Upper lobe of left lung (tissue), 6 donors: ENCODE measurements around the gene ZNF792. TPM values are rescaled to one million over a fixed set of nuclear protein-coding genes. Genes with fewer than 3 reads are reported as not detected.
"Not testable (repeated sequence)": the region's sequence is repeated elsewhere in the genome, so short reads cannot be mapped to it uniquely, and the experiment has no call there.

Source experiments
- ATAC-seq, 2 donors: fragments of 200-7000 bp; cut with Tn5 transposase; one replicate each; pipeline ENCODE4 v1.9.1; 2022; ENCODE audit warnings: mild to moderate bottlenecking in 2 of 2, moderate library complexity in 2 of 2; ENCODE audit not compliant: low FRiP score in 2 of 2
- DNase-seq, 2 donors: peaks; one replicate each; pipeline ENCODE4 v3.0.0-alpha.2; 2019 to 2020
- H3K27ac ChIP-seq, 4 donors: fragments of 200-600 bp; sonication (generic); one replicate each; pipeline ENCODE4 v1.5.1; 2016 to 2019
- H3K27me3 ChIP-seq, 4 donors: fragments of 200-600 bp; sonication (generic); one replicate each; pipeline ENCODE4 v1.5.1; 2017 to 2019
- H3K36me3 ChIP-seq, 4 donors: fragments of 200-600 bp; sonication (generic); one replicate each; pipeline ENCODE4 v1.5.1; 2016 to 2019
- H3K4me1 ChIP-seq, 4 donors: fragments of 200-600 bp; sonication (generic); one replicate each; pipeline ENCODE4 v1.5.1; 2018 to 2019
- H3K4me3 ChIP-seq, 4 donors: fragments of 200-600 bp; sonication (generic); one replicate each; pipeline ENCODE4 v1.5.1; 2017 to 2019; ENCODE audit warnings: mild to moderate bottlenecking in 2 of 4, moderate library complexity in 1 of 4
- H3K9me3 ChIP-seq, 4 donors: fragments of 200-600 bp; sonication (generic); one replicate each; pipeline ENCODE4 v1.5.1; 2018 to 2019
- EP300 ChIP-seq, 4 donors: sonication (generic); formaldehyde crosslinking; IDR thresholded peaks; one replicate each; pipeline ENCODE4 v1.5.1; 2017; ENCODE audit warnings: antibody characterized with exemption in 4 of 4, control low read depth in 2 of 4
- POLR2A ChIP-seq, 4 donors: fragments of 450-650 bp; IDR thresholded peaks; one replicate each; pipeline ENCODE4 v1.5.1; 2016 to 2017; ENCODE audit warnings: antibody characterized with exemption in 4 of 4, mild to moderate bottlenecking in 2 of 4
- POLR2AphosphoS5 ChIP-seq, 2 donors: sonication (generic); formaldehyde crosslinking; IDR thresholded peaks; one replicate each; pipeline ENCODE4 v1.5.1; 2017; ENCODE audit warnings: antibody characterized with exemption in 2 of 2
- WGBS, 2 donors: methylation state at CpG; one replicate each; pipeline ENCODE4 v1.1.5; 2017 to 2018; 5-methylcytosine and 5-hydroxymethylcytosine counted together
- total RNA-seq, 6 donors: library from RNA; depleted of rRNA in 4 of 6; stranded (reverse); fragments of >200 nt in 4 of 6; gene quantifications; one replicate each; pipeline versions ENCODE4 v1.1.0 to v1.2.1, GENCODE V29; 2016 to 2021
- TF ChIP-seq, protein P1 (sequence below), 6 experiments: fragments of 450-650 bp in 4 of 6; fragments of 200-600 bp in 2 of 6; sonication (generic) in 2 of 6; IDR thresholded peaks; one replicate each; pipeline ENCODE4 v1.5.1; 2016 to 2019; ENCODE audit warnings: antibody characterized with exemption in 6 of 6
- donor health status: DM: no; HTN: no; CAD: no; lungs with moderate emphysema.
- donor health status: DM: no; HTN: yes; CAD: no; lungs with severe emphysema.

Gene ZNF792
- total RNA-seq, 6 donors from 2014 or later, result 8.3 to 14.5 (median 9.8) TPM

DNA sequence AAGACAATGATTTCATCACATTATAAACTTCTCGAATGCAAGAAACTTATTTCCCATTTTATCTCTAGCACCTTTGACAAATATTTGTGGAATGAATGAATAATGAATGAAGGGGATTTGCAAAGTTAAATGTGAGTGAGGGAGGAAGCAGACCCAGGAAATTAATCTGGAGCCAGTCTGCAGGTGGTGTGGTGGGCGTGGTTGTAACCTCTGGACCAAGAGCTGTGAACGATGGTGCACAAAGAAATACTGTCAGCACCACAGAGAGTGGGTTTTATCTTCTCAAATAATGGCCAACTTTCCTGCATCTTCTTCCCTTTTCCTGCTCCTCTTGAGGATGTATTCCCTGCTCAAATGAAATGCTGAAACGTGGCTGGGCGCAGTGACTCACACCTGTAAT, 11.0 kb upstream of the ZNF792 start:
- no peak for TF ChIP-seq POLR2AphosphoS5 (IDR thresholded peaks at IDR 0.05)
- TF ChIP-seq EP300 (IDR thresholded peaks at IDR 0.05), result no peak
- no peak for TF ChIP-seq POLR2A (IDR thresholded peaks at IDR 0.05)
- TF ChIP-seq, protein P1, sequence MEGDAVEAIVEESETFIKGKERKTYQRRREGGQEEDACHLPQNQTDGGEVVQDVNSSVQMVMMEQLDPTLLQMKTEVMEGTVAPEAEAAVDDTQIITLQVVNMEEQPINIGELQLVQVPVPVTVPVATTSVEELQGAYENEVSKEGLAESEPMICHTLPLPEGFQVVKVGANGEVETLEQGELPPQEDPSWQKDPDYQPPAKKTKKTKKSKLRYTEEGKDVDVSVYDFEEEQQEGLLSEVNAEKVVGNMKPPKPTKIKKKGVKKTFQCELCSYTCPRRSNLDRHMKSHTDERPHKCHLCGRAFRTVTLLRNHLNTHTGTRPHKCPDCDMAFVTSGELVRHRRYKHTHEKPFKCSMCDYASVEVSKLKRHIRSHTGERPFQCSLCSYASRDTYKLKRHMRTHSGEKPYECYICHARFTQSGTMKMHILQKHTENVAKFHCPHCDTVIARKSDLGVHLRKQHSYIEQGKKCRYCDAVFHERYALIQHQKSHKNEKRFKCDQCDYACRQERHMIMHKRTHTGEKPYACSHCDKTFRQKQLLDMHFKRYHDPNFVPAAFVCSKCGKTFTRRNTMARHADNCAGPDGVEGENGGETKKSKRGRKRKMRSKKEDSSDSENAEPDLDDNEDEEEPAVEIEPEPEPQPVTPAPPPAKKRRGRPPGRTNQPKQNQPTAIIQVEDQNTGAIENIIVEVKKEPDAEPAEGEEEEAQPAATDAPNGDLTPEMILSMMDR (IDR thresholded peaks at IDR 0.05), result no peak
- no peaks in the 10 kb centered on the region for H3K36me3 ChIP-seq
- H3K4me1 ChIP-seq, result peaks cover 13 to 25% (median 18%) of the 10 kb centered on the region in 4 donors
- WGBS, 2 donors, result 56 to 70% methylated on average over 5 of the region's 5 CpGs
- no peak overlapping the region for H3K4me3 ChIP-seq
- peaks cover 0 to 8% (median 2%) of the 10 kb centered on the region in 4 donors for H3K9me3 ChIP-seq
- DNase-seq (no peak), ATAC-seq (no peak)
- no peaks in the 10 kb centered on the region for H3K27me3 ChIP-seq
- peak overlapping the region in 1 of 4 donors; percentile 42 for H3K27ac ChIP-seq

DNA sequence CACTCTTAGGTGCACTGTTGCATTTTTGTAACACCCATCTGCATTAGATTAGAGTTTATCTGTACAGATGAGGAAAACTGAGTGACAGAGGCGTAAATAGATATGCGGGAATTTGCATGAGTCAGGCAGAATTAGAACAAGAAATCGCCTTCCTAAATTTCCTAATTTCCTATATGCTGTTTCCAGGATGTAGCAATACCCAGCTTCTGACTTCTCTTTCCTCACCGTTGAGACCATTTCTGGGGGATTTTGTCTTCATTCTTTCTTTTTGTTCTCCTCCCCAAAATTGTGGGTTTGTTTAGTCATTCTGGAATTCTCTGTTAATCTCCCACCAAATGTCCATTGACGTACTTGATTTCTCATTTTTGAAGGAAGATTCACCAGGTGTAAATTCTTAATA, 10.6 kb upstream of the ZNF792 start:
- peak overlapping the region in 2 of 4 donors; percentile 18 to 42 for H3K27ac ChIP-seq
- H3K9me3 ChIP-seq, result peaks cover 0 to 8% (median 2%) of the 10 kb centered on the region in 4 donors
- no peak for DNase-seq
- ATAC-seq, result no peak
- H3K36me3 ChIP-seq, result no peaks in the 10 kb centered on the region
- whole genome bisulfite sequencing, 2 donors, result 41 to 58% methylated on average over 5 of the region's 5 CpGs
- no peaks in the 10 kb centered on the region for H3K27me3 ChIP-seq
- peaks cover 13 to 25% (median 18%) of the 10 kb centered on the region in 4 donors for H3K4me1 ChIP-seq
- TF ChIP-seq POLR2AphosphoS5 (IDR thresholded peaks at IDR 0.05) (no peak), POLR2A (IDR thresholded peaks at IDR 0.05) (no peak), EP300 (IDR thresholded peaks at IDR 0.05) (no peak)
- TF ChIP-seq, protein P1 (IDR thresholded peaks at IDR 0.05), result no peak
- no peak overlapping the region for H3K4me3 ChIP-seq

DNA sequence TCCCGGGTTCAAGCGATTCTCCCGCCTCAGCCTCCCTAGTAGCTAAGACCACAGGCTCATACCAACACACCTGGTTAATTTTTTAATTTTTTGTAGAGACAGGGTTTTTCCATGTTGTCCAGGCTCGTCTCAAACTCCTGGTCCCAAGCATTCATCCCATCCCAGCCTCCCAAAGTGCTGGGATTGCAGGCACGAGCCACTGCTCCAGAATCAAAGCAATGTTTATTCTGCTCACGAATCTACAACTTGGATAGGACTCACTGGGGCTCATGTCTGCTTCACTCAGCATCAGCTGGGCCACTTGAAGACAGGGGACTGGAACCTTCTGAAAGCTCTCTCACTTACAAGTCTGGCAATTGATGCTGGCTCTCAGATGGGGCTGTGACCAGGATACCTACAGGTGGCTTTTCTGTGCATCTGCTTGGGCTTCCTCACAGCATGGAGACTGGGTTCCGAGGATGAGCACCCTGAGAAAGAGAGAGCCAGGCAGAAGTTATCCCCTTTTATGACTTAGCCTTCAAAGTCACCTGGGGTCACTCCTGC, 8.2 kb upstream of the ZNF792 start:
- TF ChIP-seq POLR2AphosphoS5 (IDR thresholded peaks at IDR 0.05) (no peak), POLR2A (IDR thresholded peaks at IDR 0.05) (no peak), EP300 (IDR thresholded peaks at IDR 0.05) (no peak)
- TF ChIP-seq, protein P1 (IDR thresholded peaks at IDR 0.05), result no peak
- ATAC-seq (no peak), DNase-seq (no peak)
- peaks cover 0 to 12% (median 2%) of the 10 kb centered on the region in 4 donors for H3K9me3 ChIP-seq
- H3K27me3 ChIP-seq, result no peaks in the 10 kb centered on the region
- 91% methylated on average over 7 of the region's 7 CpGs for WGBS, 2 donors
- H3K4me3 ChIP-seq, result no peak overlapping the region
- H3K36me3 ChIP-seq, result no peaks in the 10 kb centered on the region
- H3K4me1 ChIP-seq, result peaks cover 13 to 25% (median 18%) of the 10 kb centered on the region in 4 donors
- no peak overlapping the region for H3K27ac ChIP-seq

DNA sequence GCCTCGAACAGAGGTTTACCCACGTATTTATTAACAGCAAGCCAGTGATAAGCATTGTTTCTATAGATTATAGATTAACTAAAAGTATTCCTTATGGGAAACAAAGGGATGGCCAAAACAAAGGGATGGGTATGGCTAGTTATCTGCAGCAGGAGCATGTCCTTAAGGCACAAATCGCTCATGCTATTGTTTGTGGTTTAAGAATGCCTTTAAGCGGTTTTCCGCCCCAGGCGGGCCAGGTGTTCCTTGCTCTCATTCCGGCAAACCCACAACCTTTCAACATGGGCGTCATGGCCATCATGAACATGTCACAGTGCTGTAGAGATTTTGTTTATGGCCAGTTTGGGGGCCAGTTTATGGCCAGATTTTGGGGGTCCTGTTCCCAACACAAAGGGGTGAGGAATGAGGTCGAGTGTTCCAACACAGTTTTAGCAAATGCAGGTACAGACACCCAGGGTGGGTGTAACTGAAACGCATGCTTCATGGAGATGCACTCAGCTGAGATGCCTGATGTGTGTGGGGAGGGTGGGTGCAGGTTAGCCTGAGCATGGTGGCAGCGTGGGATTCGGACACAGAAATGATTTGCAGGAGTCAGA, 6.3 kb upstream of the ZNF792 start:
- 88 to 91% methylated on average over 12 of the region's 12 CpGs for WGBS, 2 donors
- H3K9me3 ChIP-seq, H3K36me3 ChIP-seq, H3K27me3 ChIP-seq, H3K27ac ChIP-seq, ATAC-seq, H3K4me3 ChIP-seq, DNase-seq: not testable (repeated sequence)
- peaks cover 13 to 24% (median 18%) of the 10 kb centered on the region in 4 donors for H3K4me1 ChIP-seq

DNA sequence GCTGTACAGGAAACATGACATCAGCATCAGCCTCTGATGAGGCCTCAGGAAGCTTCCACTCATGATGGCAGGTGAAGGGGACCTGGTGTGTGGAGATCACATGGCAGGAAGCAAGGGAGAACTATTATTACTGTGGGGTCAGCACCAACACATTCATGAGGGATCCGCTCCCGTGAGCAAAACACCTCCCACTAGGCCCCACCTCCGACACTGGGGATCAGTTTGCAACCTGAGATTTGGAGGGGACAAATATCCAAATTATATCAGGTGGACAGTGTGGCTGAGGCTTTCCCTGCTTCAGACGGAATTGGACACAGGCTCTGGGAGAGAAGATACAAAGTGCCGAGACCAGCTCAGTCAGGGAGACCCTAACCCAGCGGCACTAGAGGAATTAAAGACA, 5.7 kb upstream of the ZNF792 start:
- 97% methylated on average over 6 of the region's 6 CpGs for WGBS, 2 donors
- H3K9me3 ChIP-seq, result peaks cover 0 to 5% (median 0%) of the 10 kb centered on the region in 4 donors
- TF ChIP-seq, protein P1 (IDR thresholded peaks at IDR 0.05), result no peak
- no peak for TF ChIP-seq POLR2A (IDR thresholded peaks at IDR 0.05)
- no peak for TF ChIP-seq EP300 (IDR thresholded peaks at IDR 0.05)
- no peak for TF ChIP-seq POLR2AphosphoS5 (IDR thresholded peaks at IDR 0.05)
- H3K27me3 ChIP-seq, result no peaks in the 10 kb centered on the region
- H3K27ac ChIP-seq, result no peak overlapping the region
- peaks cover 13 to 18% (median 16%) of the 10 kb centered on the region in 4 donors for H3K4me1 ChIP-seq
- H3K36me3 ChIP-seq, result no peaks in the 10 kb centered on the region
- ATAC-seq (no peak), DNase-seq (no peak)
- no peak overlapping the region for H3K4me3 ChIP-seq
